Osteoblast (primary cell): ENCODE measurements around the gene PLK2. TPM values are rescaled to one million over a fixed set of nuclear protein-coding genes. Genes with fewer than 3 reads are reported as not detected.

Experiments used
- DNase-seq: peaks from one replicate; pipeline ENCODE4 v3.0.0; 2011; ENCODE audit warnings: low spot score, mixed read lengths; ENCODE audit not compliant: insufficient read length; ENCODE audit errors: missing footprints
- H2AFZ ChIP-seq: 2 replicates; pipeline ENCODE4 v1.6.0; 2011; ENCODE audit warnings: mild to moderate bottlenecking, low read length
- H3K27ac ChIP-seq: 2 replicates; pipeline ENCODE4 v1.5.1; 2011; ENCODE audit warnings: mild to moderate bottlenecking, low read depth, low read length, moderate library complexity
- H3K27me3 ChIP-seq: 2 replicates; pipeline ENCODE4 v1.6.0; 2012; ENCODE audit warnings: mild to moderate bottlenecking, control low read depth, inconsistent platforms, low read length, moderate library complexity; ENCODE audit not compliant: insufficient read depth
- H3K36me3 ChIP-seq: 2 replicates; pipeline ENCODE4 v1.5.1; 2011; ENCODE audit warnings: mild to moderate bottlenecking, low read length, control low read depth, moderate library complexity; ENCODE audit not compliant: insufficient read depth
- H3K4me1 ChIP-seq: 2 replicates; pipeline ENCODE4 v1.5.1; 2011; ENCODE audit warnings: mild to moderate bottlenecking, low read length, control low read depth, moderate library complexity; ENCODE audit not compliant: insufficient read depth
- H3K4me2 ChIP-seq: 2 replicates; pipeline ENCODE4 v1.6.0; 2011; ENCODE audit warnings: mild to moderate bottlenecking, low read length; ENCODE audit not compliant: insufficient read depth
- H3K4me3 ChIP-seq: fragments of 200-600 bp; sonication (generic); 3 replicates; pipeline ENCODE4 v1.5.1; 2012; ENCODE audit warnings: mild to moderate bottlenecking, low read length, inconsistent platforms; ENCODE audit not compliant: insufficient read depth
- H3K79me2 ChIP-seq: 2 replicates; pipeline ENCODE4 v1.6.0; 2012; ENCODE audit warnings: mild to moderate bottlenecking, low read length, control low read depth, inconsistent platforms; ENCODE audit not compliant: insufficient read depth
- H3K9me3 ChIP-seq: 2 replicates; pipeline ENCODE4 v1.5.1; 2011; ENCODE audit warnings: low read depth, low read length, control low read depth
- H4K20me1 ChIP-seq: 2 replicates; pipeline ENCODE4 v1.6.0; 2012; ENCODE audit warnings: mild to moderate bottlenecking, low read length, control low read depth; ENCODE audit not compliant: insufficient read depth
- CTCF ChIP-seq: IDR thresholded peaks from 2 replicates; pipeline ENCODE4 v1.5.1; 2011; ENCODE audit warnings: mild to moderate bottlenecking, low read depth, low read length, moderate library complexity; ENCODE audit errors: extremely low read depth
- total RNA-seq: library from RNA; depleted of rRNA; stranded (reverse); fragments of >200 nt; gene quantifications from 2 replicates; pipeline ENCODE4 v1.2.3, GENCODE V29; 2012

The PLK2 gene
- total RNA-seq, 1 donor, result 220 TPM

- Histone ChIP-seq H3K4me3 (no peak overlapping the region), H4K20me1 (no peaks in the 10 kb centered on the region), H3K27me3 (peaks cover 13% of the 10 kb centered on the region), H3K4me1 (no peaks in the 10 kb centered on the region), H3K9me3 (no peaks in the 10 kb centered on the region), H3K4me2 (no peak overlapping the region), H3K27ac (no peak overlapping the region), H3K79me2 (no peaks in the 10 kb centered on the region), H3K36me3 (no peaks in the 10 kb centered on the region), H2AFZ (no peak overlapping the region)
- DNase-seq, result no peak
- TF ChIP-seq CTCF, result no peak
Measured at GRCh38 chr5:58481066-58481676, 21.3 kb upstream of the PLK2 start.

GRCh38 chr5:58477760-58478376 is 18.0 kb upstream of the PLK2 start:
- Histone ChIP-seq H3K27ac (no peak overlapping the region), H4K20me1 (no peaks in the 10 kb centered on the region), H3K79me2 (no peaks in the 10 kb centered on the region), H3K4me2 (no peak overlapping the region), H3K27me3 (no peaks in the 10 kb centered on the region), H3K4me3 (no peak overlapping the region), H3K4me1 (no peaks in the 10 kb centered on the region), H3K36me3 (no peaks in the 10 kb centered on the region), H3K9me3 (no peaks in the 10 kb centered on the region), H2AFZ (no peak overlapping the region)
- DNase-seq, result no peak
- TF ChIP-seq CTCF, result peak; percentile 37

GRCh38 chr5:58475404-58475803 is 15.5 kb upstream of the PLK2 start:
- TF ChIP-seq CTCF, result no peak
- H3K4me1 ChIP-seq, result no peaks in the 10 kb centered on the region
- H3K27me3 ChIP-seq, result no peaks in the 10 kb centered on the region
- H3K4me3 ChIP-seq, result no peak overlapping the region
- no peak overlapping the region for H2AFZ ChIP-seq
- H3K4me2 ChIP-seq, result no peak overlapping the region
- no peaks in the 10 kb centered on the region for H3K79me2 ChIP-seq
- H3K36me3 ChIP-seq, result no peaks in the 10 kb centered on the region
- no peaks in the 10 kb centered on the region for H3K9me3 ChIP-seq
- no peaks in the 10 kb centered on the region for H4K20me1 ChIP-seq
- DNase-seq, result no peak
- no peak overlapping the region for H3K27ac ChIP-seq

- no peak for TF ChIP-seq CTCF
- no peak for DNase-seq
- no peaks in the 10 kb centered on the region for H3K36me3 ChIP-seq
- H4K20me1 ChIP-seq, result no peaks in the 10 kb centered on the region
- H3K4me1 ChIP-seq, result no peaks in the 10 kb centered on the region
- no peak overlapping the region for H3K4me3 ChIP-seq
- no peak overlapping the region for H3K4me2 ChIP-seq
- no peak overlapping the region for H3K27ac ChIP-seq
- H3K27me3 ChIP-seq, result no peaks in the 10 kb centered on the region
- H3K79me2 ChIP-seq, result no peaks in the 10 kb centered on the region
- no peak overlapping the region for H2AFZ ChIP-seq
- no peaks in the 10 kb centered on the region for H3K9me3 ChIP-seq
Measured at GRCh38 chr5:58469896-58470295, 10.0 kb upstream of the PLK2 start.
